ENCODE results near the gene IBTK. TPM values are rescaled to one million over a fixed set of nuclear protein-coding genes. Genes with fewer than 3 reads are reported as not detected.
"Not testable (repeated sequence)": the region's sequence is repeated elsewhere in the genome, so short reads cannot be mapped to it uniquely, and the experiment has no call there.

The IBTK gene
- 10 to 100 TPM; 14.3 to 22.7 (median 20.6) TPM for total RNA-seq
- polyA plus RNA-seq: 10 to 100 TPM; 12.9 to 20.8 TPM

- no peaks in the 10 kb centered on the region for H3K9me3 ChIP-seq
- no peak for TF ChIP-seq CTCF (IDR thresholded peaks at IDR 0.05)
- DNase-seq (peak; percentile 93 to 97 (median 94)), FAIRE-seq (no peak), ATAC-seq (peak; percentile 95 to 97 (median 96))
- H3K4me1 ChIP-seq: peaks cover 21 to 32% (median 23%) of the 10 kb centered on the region in 3 donors
- H3K27ac ChIP-seq: peak within 1 kb of the TSS; percentile 93 to 99 (median 98)
- H3K4me3 ChIP-seq: peak within 1 kb of the TSS; percentile 68 to 97 (median 84)
- intact Hi-C loops (cut with DNase I): no loop called here
- WGBS, 2 donors: 1% methylated on average over 45 of the region's 45 CpGs
- no peaks in the 10 kb centered on the region for H3K27me3 ChIP-seq
- no peaks in the 10 kb centered on the region for H3K36me3 ChIP-seq
Observed at GRCh38 chr6:82247505-82248272, at the start of gene IBTK. Gene IBTK, minus strand, starts transcription at chr6:82247744. Its CDS starts 7,258 bp downstream, at chr6:82240486.

- DNase-seq (no peak), ATAC-seq (no peak)
- WGBS, 2 donors: 46 to 48% methylated on average over 11 of the region's 11 CpGs
Observed at GRCh38 chr6:82283771-82284410, 36.3 kb upstream of the IBTK start.

GRCh38 chr6:82281550-82281949, 34.0 kb upstream of the IBTK start:
- ATAC-seq; H3K27ac ChIP-seq; intact Hi-C loops (cut with DNase I); H3K9me3 ChIP-seq; H3K4me1 ChIP-seq; H3K27me3 ChIP-seq; FAIRE-seq; H3K36me3 ChIP-seq; DNase-seq; H3K4me3 ChIP-seq: not testable (repeated sequence)
- 53 to 63% methylated on average over 2 of the region's 2 CpGs for WGBS, 2 donors

More at GRCh38 chr6:82283771-82284410, 36.3 kb upstream of the IBTK start:
- FAIRE-seq: no peak
- no peak overlapping the region for H3K27ac ChIP-seq
- TF ChIP-seq CTCF (IDR thresholded peaks at IDR 0.05): no peak
- intact Hi-C loops (cut with DNase I): no loop called here
- no peaks in the 10 kb centered on the region for H3K27me3 ChIP-seq
- H3K4me1 ChIP-seq: no peaks in the 10 kb centered on the region
- H3K9me3 ChIP-seq: no peaks in the 10 kb centered on the region
- H3K36me3 ChIP-seq: no peaks in the 10 kb centered on the region
- H3K4me3 ChIP-seq: no peak overlapping the region

- Histone ChIP-seq H3K4me3 (no peak overlapping the region), H3K27ac (no peak overlapping the region), H3K9me3 (no peaks in the 10 kb centered on the region), H3K36me3 (no peaks in the 10 kb centered on the region), H3K27me3 (no peaks in the 10 kb centered on the region), H3K4me1 (no peaks in the 10 kb centered on the region)
- no peak for FAIRE-seq
- no peak for DNase-seq
- intact Hi-C loops (cut with DNase I): no loop called here
- no peak for ATAC-seq
- no peak for TF ChIP-seq CTCF (IDR thresholded peaks at IDR 0.05)
Observed at GRCh38 chr6:82277686-82278085, 30.1 kb upstream of the IBTK start.

- DNase-seq (no peak), ATAC-seq (no peak), FAIRE-seq (no peak)
- 63 to 69% methylated on average over 5 of the region's 5 CpGs for whole genome bisulfite sequencing, 2 donors
- no peak overlapping the region for H3K4me3 ChIP-seq
- H3K4me1 ChIP-seq: no peaks in the 10 kb centered on the region
- no peaks in the 10 kb centered on the region for H3K36me3 ChIP-seq
- TF ChIP-seq CTCF (IDR thresholded peaks at IDR 0.05): no peak
- H3K9me3 ChIP-seq: no peaks in the 10 kb centered on the region
- H3K27ac ChIP-seq: no peak overlapping the region
- intact Hi-C loops (cut with DNase I): no loop called here
- H3K27me3 ChIP-seq: no peaks in the 10 kb centered on the region
Observed at GRCh38 chr6:82275686-82276085, 28.1 kb upstream of the IBTK start.
